Measurements from ENCODE around the gene DTWD2.

DNA sequence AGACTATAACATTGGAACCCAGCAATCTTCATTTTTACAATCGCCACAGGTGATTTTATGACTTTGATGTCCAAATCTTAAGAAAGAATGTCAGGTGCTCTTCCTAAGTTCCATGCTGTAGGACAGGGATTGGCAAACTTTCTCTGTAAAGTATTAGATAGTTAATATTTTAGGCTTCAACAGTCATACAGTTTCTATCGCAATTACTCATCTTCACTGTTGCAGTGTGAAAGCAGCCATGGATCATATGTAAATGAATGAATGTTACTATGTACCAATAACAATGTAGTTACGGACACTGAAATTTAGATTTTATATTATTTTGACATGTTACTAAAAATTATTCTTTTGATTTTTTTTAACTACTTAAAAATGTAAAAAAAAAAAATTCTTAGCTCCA, 169.7 kb downstream of the DTWD2 start:
- TF ChIP-seq, protein P1, sequence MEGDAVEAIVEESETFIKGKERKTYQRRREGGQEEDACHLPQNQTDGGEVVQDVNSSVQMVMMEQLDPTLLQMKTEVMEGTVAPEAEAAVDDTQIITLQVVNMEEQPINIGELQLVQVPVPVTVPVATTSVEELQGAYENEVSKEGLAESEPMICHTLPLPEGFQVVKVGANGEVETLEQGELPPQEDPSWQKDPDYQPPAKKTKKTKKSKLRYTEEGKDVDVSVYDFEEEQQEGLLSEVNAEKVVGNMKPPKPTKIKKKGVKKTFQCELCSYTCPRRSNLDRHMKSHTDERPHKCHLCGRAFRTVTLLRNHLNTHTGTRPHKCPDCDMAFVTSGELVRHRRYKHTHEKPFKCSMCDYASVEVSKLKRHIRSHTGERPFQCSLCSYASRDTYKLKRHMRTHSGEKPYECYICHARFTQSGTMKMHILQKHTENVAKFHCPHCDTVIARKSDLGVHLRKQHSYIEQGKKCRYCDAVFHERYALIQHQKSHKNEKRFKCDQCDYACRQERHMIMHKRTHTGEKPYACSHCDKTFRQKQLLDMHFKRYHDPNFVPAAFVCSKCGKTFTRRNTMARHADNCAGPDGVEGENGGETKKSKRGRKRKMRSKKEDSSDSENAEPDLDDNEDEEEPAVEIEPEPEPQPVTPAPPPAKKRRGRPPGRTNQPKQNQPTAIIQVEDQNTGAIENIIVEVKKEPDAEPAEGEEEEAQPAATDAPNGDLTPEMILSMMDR (IDR thresholded peaks at IDR 0.05; ENCODE audit: low read depth, low read length), result no peak
- no peak for TF ChIP-seq POLR2A (IDR thresholded peaks at IDR 0.05; ENCODE audit: extremely low read depth, insufficient read length)
